Lower leg skin (tissue), 3 donors: ENCODE measurements around the gene MYOG.

Experiments used
- POLR2A ChIP-seq, 2 donors: fragments of 450-650 bp; IDR thresholded peaks; one replicate each; pipeline ENCODE4 v1.6.1; 2016 to 2017; ENCODE audit warnings: antibody characterized with exemption in 2 of 2, mild to moderate bottlenecking in 1 of 2, moderate library complexity in 1 of 2
- TF ChIP-seq, protein P1 (sequence below), 3 donors: fragments of 450-650 bp; IDR thresholded peaks; one replicate each; pipeline ENCODE4 v1.5.1; 2016; ENCODE audit warnings: antibody characterized with exemption in 3 of 3, mild to moderate bottlenecking in 3 of 3, moderate library complexity in 2 of 3

DNA sequence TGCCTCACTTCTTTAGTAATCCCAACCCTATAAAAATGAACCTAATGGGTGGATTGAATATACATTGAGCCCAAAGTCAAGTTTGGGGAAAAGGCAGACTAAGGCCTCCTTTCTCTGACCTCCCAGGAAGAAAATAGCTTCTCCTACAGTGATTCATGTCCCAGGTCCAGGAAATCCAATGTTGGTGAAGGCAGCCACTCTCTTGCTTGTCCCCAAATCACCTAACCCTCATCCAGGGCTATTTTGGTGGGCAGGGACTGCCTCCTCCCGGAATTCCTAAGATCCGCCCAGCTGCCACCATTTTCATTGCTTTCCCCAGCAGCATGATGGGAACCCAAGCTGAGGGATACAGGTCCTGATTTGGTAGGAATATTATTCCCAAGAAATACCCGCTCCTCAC lies 8.4 kb downstream of the MYOG start:
- TF ChIP-seq, protein P1, sequence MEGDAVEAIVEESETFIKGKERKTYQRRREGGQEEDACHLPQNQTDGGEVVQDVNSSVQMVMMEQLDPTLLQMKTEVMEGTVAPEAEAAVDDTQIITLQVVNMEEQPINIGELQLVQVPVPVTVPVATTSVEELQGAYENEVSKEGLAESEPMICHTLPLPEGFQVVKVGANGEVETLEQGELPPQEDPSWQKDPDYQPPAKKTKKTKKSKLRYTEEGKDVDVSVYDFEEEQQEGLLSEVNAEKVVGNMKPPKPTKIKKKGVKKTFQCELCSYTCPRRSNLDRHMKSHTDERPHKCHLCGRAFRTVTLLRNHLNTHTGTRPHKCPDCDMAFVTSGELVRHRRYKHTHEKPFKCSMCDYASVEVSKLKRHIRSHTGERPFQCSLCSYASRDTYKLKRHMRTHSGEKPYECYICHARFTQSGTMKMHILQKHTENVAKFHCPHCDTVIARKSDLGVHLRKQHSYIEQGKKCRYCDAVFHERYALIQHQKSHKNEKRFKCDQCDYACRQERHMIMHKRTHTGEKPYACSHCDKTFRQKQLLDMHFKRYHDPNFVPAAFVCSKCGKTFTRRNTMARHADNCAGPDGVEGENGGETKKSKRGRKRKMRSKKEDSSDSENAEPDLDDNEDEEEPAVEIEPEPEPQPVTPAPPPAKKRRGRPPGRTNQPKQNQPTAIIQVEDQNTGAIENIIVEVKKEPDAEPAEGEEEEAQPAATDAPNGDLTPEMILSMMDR (IDR thresholded peaks at IDR 0.05): no peak
- TF ChIP-seq POLR2A (IDR thresholded peaks at IDR 0.05): no peak
